GM18508 (cell line): ENCODE results near the gene DPP10.

ENCODE experiments used
- ATAC-seq: cut with Tn5 transposase; IDR thresholded peaks from one replicate; pipeline ENCODE4 v1.9.1; 2021; ENCODE audit warnings: moderate number of reproducible peaks; ENCODE audit not compliant: insufficient read depth, unreplicated experiment

DPP10 gene

DNA sequence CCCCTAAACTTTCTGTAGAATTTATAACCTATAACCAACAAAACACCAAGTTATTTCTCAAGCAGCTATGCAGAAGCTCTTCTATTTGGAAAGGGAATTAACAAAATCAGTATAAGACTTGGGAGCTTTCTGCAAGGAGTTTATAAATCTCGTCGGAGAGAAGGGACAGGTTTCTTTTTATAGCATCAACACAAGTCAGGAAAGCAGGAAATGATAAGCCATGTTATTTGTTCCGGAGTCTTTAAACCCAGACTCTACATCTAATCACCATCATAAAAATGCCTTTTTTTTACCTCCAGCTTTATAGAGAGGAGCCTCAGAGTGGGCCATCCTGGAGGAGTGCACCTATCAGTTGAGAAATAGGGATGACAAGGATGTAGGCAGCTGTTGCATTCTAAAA, 137.1 kb downstream of the DPP10 start:
- ATAC-seq, result no peak

DNA sequence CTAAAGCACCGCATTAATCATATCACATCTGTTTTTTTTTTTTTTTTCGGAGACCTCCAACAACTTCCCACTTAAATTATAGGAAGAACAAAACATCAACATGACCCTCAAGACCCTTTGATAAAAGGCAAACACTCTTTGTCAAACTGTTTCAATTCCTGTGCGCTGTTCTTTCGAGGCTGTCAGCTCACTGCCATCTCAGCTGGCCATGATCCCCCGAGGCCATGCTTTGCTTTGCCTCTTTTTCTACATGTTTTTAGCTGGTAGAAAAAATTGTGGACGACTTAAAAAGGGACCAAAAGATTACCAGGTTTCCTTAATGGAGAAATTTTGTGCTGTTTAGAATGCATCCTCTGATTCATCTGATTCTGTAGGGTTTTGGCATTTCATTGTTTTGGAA, 138.2 kb downstream of the DPP10 start:
- no peak for ATAC-seq

DNA sequence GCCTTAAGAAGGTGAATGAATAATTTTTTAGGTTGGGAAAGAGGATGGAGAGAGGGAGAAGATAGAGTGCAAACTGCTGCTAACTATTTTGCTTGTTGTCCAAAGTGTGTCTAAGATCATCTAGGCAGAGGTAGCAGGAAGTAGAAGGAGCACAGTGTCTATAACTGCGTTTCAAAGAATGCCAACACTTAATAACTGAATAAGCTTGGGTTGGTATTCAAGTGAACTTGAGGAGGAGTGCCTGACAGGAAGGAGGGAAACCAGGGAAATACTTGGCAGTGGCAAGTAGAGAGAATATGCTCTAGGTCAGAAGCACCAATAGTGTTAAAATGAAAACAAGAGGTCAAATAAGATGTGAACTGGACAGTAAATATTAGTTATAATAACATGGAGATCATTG, 155.9 kb downstream of the DPP10 start:
- no peak for ATAC-seq

DNA sequence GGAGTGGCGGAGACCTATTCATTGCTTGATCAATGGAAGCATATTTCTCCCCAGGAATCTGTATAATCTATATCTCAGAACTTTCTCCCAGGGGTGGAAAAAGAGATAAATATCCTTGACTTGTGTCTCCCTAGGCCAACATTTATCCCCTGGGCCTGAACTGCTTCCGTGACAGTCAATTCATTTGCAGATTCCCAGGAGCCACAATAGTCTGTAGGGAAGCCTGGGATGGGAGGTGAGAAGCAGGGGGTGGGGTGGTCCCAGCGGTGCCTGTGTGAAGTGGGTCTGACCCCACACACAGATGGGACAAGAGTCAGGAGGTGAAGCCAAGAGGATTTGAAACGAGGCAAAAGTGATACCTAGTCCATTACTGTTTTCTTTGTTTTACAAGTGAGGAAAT, 166.8 kb downstream of the DPP10 start:
- ATAC-seq, result no peak

DNA sequence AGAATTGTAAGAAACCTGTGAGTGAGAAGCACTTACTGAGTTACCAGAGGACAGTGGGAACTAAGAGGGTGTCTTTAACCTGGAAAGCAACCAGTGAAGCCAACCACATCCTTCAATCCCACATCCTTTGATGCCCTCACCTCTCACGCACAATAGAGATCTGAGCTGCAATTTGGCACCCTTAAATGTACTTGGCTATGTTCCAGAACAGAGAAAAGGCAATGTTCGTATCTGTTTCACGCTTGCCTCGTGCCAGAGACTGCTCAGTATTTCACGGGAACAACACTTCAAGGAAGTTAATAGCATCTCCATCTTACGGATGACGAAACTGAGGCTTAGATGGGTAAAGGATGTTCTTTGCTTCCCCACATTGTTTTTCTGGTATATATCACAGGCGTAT, 167.4 kb downstream of the DPP10 start:
- ATAC-seq, result no peak

DNA sequence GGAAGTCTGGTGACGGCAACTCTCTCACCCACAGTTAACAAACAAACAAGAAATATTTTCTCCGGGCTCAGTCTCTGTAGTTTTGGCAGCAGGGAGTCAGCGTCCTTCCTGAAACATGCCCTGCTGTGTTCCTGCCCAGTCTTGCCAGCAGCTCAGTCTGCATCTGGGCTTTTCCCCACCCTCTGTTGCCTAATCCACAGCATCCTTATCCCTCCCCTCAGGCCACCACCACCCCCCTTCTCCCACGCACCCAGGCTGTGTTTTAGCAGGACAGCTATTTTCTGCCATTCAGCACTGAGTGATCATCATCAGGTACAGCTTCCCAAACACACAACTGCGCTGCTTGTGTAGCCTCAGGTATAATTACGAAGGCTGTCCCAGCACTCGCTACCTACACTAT, 168.2 kb downstream of the DPP10 start:
- ATAC-seq, result no peak

DNA sequence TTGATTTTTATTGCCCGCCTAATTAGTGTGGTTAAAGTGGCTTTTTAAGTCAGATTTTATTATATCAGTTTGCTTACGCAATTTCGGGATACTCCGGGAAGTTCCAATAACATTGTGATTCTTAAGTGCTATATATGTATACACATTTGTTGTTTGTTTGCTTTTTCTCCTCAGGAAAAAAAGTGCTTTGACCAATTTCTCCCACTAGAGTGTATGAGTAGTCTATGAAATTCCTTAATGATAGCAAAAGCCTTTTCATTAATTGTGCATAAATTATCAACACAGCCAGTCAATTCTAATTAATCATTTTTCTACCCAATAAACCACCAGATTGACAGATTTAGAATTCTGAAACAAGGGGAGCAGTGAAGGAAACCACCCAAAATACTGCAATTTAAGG, 172.2 kb downstream of the DPP10 start:
- ATAC-seq, result no peak

DNA sequence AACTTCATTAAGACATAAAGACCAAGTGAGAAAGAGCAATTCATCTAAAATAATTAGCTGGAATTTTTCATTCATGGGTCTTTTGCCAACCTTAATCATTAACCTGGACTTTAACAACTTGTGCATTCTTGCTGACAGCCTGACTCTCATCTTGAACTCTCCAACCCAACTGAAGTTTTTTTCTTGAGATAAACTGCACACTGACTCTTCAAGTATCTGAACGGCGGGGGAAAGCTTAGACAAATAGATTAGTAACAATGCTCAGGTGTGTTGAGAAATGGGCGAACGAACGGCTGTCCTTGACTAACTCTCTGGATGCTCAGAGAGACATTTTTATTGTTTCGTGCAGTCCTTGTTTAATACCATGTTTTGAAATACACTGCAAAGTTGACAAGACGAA, 186.0 kb downstream of the DPP10 start:
- no peak for ATAC-seq

DNA sequence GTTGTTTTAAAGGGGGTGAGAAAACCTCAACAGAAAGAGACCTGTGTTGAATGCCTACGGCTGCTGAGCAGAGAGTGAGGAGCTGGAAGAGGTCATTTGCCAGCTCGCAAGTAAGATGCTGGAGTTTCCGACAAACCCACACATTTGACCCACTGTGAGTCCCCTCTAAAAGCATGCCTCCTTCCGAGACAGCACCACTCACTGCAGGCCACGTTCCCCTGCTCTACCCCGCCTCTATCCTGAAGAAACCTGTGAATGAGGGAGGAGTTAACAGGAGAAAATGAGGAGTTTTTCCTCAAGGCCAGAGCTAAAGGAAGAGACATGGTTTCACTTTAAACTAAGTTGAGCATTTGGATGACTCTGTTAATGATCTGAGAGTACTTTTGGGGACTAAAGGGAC, 188.7 kb downstream of the DPP10 start:
- no peak for ATAC-seq

DNA sequence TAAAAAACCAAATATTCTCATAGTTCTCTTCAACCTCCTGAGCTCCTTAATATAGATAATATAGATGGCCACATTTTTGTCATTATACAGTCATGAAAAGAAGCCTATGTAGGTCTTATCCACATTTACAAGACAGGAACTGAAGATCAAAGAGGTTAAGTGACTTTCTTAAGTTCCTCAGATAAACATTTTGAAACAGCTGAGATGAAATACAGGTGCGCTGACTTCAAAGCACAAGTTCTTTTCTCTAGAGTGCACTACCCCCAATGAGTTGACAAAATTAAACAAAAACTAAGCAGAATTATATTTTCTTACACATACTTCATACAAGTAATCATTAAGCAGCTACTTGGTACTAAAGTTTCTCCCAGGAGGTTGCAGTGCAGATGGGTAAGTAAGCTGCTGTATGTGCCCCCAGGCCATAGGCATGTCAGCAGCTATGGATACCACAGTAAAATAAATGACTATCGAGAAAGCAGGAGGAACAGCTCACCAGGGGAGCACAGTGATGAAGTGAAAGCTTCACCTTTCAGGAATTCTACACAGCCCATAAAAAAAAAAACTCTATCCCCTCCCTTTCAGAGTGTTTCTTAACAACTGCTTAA, 199.8 kb downstream of the DPP10 start:
- no peak for ATAC-seq

DNA sequence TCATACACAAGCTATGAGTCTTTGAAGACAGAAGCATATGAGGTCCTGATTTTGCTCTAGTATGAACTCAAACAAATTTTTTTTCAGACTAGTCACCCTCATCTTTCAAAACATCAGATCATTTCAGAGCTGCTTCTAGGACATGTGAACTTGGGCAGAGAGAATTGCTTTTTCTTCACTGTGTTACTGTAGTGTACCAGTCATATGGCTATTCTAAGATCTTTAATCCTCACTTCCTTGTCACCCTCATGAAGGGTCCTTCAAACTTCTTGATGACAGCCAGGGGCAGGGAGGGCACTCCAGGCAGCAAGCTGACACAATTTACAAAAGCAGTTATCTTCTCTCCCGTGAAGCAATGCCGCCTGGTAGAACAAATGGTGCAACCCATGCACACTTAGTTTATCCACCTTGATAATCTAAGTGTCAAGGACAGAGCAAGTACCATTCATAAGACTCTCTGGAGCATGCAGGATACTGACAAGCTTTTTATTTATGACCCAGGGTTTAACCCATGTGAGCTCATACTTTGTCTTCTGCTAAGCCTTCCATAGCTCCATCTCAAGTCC, 200.6 kb downstream of the DPP10 start:
- no peak for ATAC-seq

DNA sequence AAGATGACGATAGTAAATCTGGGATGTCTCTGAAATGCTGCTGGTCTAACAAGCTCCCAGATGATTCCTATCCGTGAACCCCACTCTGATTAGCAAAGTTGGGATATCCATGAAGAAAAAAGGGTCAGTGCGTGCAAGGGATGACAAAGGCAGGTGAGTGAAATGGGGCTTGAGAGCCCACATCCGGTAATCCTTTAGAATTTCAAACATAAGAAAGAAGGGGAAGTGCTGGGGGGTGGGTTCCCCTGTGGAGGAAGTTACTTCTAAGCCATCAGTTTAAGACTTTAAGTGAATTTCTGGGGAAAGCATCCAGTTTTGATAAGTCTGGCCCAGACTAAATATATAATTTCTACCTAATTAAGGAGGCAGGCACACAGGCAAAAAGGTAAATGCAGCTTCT, 209.5 kb downstream of the DPP10 start:
- no peak for ATAC-seq

DNA sequence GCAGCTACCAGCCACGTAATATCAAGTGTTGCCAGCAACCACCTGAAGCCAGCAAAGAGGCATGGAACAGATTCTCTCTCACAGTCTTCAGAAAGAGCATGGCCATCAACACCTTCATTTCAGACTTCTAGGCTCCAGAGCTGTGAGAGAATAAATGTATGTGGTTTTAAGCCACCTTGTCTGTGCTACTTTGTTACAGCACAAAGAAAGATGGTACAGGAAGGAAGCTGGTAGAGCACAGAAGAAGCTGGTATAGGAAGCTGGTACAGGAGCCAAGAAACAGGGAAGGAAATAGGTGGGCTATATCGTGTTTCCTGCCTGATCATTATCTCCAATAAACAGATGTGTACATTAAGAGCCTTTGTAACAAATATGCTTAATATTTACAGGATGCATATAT, 217.4 kb downstream of the DPP10 start:
- no peak for ATAC-seq

DNA sequence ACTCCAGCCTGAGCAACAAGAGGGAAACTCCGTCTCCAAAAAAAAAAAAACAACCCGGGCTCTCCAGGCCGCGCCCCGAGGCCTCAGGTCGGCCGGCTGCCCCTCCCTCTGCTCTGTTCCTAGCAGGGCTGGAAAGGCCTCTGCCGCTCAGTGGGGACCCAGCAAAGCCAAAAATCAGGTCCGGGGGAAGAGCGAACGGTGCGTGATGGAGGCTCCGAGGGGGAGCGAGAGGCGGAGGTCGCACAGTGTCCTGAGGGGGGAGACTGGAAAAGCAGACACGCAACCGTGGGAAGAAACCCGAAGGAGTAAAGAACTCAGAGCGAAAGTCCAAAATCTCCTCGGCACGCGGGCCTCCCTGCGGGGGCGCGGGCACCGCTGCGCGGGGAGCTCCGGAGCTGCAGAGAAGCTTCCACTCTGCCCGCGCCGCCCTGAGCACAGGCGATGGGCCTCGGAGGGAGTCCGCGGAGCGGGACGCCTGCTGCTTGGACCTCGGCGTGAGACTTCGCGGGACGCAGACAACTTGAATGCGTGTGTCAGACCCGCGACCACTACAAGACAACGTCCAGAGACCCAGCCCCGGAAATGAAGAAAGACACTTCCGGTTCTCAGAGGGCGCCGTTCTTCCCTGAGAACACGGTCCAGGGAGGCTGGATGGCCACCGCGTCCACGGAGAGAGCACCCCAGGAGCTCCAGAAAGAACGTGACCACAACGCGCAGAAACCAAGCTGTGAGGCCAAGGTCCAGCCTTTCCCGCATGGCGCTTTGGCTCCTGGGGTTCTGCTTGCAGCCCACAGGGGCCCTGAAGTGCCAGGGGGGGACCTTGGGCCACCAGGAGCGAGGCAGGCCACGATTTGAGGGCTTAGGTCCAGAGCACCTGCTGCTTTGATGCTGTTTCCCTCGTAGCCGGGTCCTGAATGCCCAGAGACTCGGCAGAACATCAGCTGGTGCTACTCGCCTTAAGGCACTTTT, 219.8 kb downstream of the DPP10 start:
- no peak for ATAC-seq

DNA sequence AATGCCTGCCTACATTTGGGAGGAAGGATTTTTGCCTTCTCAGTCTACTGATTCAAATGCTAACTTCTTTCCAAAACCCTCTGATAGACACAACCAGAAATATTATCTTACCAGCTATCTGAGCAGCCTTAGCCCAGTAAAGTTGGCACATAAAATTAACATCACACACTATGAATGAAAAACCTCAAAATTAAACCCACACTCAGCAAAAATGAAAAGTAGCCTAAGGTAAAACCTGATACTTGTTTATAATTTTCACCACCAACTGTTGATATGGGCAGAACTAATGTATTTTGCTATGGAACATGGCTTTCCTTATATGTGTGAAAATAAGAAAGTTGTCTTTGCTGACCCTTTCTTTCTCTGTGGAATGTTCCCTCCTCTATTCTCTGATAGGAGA, 226.0 kb downstream of the DPP10 start:
- ATAC-seq, result no peak

DNA sequence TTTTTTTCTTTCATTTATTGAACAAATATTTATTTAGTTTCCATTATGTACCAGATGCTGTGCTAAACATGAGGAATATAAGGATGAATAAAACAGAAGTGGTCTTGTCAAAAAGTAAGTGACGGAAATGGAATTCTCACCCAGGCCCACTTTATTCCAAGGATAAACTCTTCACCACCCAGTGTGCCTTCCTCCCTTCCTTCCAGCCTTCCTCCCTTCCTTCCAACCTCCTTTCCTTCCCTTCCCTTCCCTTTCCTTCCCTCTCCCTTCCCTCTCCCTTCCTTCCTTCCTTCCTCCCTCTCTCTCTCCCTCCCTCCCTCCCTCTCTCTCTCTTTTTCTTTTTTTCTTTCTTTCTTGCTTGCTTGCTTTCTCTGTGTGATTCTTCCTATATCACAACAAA, 240.8 kb downstream of the DPP10 start:
- no peak for ATAC-seq

DNA sequence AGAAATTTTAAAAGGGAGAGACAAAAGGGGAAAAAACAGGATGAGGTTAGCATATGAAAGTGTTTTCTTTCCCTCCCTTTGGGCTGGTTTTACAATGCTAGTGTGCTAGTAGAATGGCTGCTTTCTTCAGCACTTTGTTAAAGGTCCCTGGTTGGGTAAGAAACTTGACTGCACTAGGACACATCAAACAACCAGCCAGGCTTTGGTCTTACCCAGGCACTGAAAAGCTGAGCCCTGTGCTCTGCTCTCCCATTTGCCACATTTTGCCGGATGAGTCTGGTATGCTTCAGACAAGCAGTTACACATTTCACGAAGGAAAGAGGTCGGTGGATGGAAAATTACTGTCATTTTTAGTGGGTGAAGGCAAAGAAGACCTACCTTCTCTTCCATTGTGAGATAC, 242.0 kb downstream of the DPP10 start:
- ATAC-seq, result no peak

DNA sequence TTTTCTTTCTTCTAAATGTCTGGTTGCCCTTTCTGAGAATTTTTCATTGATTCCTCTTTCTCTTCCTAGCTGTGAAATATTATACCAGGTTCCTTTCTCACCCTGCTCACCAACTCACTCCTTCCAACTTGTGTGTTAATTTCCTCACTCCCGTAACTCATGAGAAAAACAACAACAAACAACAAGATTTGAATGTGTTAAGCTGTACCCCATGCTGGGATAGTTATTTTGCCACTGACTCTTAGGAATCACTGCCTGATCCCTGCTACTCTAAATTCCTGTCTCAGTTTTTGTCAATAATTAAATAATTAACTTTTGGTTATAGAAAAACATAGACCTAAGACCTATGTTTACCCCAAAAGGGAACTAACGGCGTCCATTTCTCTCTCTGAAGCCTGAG, 242.7 kb downstream of the DPP10 start:
- no peak for ATAC-seq

DNA sequence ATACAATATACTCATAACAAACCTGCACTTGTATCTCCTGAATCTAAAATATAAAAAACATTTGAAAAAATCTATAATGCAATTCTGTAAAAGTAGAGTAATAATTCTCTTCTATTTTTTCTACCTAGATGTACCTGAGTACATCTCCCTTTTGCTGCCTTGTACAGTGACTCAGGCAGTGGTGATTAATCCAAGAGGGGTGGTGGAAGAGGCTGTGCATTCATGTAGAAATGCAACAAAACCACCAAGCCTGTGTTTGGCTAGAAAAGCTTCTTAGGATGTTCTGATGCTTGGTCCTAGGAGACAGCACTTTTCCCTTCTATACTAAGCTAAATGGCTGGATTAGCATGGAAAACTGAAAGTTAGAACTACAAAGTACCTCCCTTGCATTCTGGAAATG, 245.8 kb downstream of the DPP10 start:
- ATAC-seq, result no peak

DNA sequence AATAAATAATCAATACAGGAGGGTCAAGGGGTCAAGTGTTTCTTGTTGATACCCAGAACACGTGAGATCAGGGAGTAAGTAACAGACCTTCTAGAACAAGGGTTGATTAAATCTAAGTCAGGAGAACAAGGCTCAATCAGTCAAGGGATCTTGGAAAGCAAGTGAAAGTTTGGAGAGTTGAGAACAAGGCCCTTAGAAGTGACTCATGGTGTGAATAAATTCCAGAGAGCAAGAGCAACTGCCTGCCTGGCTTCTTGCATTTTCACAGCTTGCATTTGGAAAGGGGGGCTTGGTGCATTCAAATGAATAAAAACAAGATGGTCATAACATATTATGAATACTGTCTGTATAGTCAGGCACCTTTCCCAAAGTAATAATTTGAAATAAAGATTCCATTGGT, 256.1 kb downstream of the DPP10 start:
- ATAC-seq, result no peak

DNA sequence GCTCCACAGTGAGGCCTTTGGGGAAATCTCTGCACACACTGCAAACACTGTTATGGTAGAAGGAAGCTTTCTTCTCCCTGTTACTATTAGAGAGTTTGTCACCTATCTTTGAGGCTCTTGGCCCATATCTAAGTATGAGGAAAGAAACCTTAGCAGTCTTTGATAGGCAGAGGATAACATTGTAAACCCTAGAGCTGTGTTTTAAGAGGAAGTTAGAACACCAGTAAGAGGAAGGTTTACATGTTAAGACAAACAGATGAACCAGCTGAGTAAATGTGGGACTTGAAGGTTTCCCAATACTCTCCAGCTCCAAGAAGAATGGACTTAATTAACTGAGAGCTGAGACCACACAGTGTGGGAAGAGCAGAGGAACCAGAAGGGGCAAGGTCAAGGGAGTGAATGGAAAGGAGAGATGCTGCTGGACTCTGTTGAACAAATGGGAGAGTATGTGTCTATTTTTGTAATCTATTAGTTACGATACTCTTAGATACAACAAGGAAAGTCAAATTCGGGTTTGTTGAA, 257.0 kb downstream of the DPP10 start:
- ATAC-seq, result no peak
